ENCODE measurements around the gene SMARCD2.
"Not testable (repeated sequence)": the region's sequence is repeated elsewhere in the genome, so short reads cannot be mapped to it uniquely, and the experiment has no call there.

The SMARCD2 gene

GRCh38 chr17:63842540-63843386, at the start of gene SMARCD2:
Gene SMARCD2 (minus strand): TSS chr17:63842685. CDS start chr17:63842674, 11 bp downstream.
- DNase-seq: peak; percentile 77 to 100 (median 98)

GRCh38 chr17:63889026-63889848, 46.8 kb upstream of the SMARCD2 start:
- peak in 20 of 51 donors; percentile 2 to 46 (median 14) for DNase-seq

DNA sequence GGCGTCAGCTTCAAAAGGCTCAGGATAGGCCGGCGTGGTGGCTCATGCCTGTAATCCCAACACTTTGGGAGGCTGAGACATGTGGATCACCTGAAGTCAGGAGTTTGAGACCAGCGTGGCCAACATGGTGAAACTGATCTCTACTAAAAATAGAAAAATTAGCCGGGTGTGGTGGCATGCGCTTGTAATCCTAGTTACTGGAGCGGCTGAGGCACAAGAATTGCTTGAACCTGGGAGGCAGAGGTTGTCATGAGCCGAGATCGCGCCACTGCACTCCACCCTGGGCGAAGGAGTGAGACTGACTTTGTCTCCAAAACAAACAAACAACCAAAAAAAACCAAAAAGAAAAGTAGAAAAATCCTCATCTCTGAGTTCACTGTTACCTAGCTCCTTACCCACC, 42.6 kb upstream of the SMARCD2 start:
- DNase-seq: not testable (repeated sequence)

DNA sequence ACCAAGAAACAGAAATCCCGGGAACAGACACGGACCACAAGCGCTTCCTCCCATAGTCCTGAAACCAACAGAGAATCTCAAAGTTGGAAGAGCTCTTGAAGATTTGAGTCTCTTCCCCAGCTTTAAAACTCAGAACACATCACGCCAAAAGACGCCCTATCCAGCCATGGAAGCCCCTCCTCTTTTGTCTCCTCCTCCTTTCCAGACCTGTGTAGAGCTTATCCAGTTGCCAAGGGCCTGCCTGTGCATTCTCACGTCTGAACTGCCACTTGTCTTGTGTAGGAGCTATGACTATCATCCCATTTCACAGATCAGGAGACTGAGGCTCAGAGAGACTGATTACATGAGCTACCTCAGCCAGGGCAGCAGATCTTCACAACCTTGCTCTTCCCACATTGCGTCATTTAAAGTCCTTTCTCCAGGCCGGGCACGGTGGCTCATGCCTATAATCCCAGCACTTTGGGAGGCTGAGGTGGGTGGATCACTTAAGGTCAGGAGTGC, 40.2 kb upstream of the SMARCD2 start:
- DNase-seq: not testable (repeated sequence)

- DNase-seq: peak in 2 of 51 donors; percentile 3 to 24
Observed at GRCh38 chr17:63881935-63882601, 39.6 kb upstream of the SMARCD2 start, which contains the start of gene GH2. Gene GH2 (minus strand): TSS chr17:63881944. CDS start chr17:63881801, 143 bp downstream.

DNA sequence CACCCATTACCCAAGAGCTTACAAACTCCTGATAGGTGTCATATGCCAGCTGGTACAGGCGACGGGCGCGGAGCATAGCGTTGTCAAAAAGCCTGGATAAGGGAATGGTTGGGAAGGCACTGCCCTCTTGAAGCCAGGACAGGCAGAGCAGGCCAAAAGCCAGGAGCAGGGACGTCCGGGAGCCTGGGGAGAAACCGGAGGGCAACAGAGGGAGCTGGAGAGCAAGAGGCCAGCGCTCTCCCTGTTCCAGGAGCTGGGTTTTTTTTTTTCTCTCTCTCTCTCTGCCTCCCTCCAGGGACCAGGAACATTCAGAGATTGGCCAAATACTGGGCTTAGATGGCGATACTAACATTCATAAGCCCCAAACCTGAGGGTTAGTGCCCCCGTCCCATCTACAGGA, 38.9 kb upstream of the SMARCD2 start:
- not testable (repeated sequence) for DNase-seq

- no peak for DNase-seq
Observed at GRCh38 chr17:63880706-63881105, 38.2 kb upstream of the SMARCD2 start.

- not testable (repeated sequence) for DNase-seq
Observed at GRCh38 chr17:63878413-63878812, 35.9 kb upstream of the SMARCD2 start.

- not testable (repeated sequence) for DNase-seq
Observed at GRCh38 chr17:63874693-63875092, 32.2 kb upstream of the SMARCD2 start.

DNA sequence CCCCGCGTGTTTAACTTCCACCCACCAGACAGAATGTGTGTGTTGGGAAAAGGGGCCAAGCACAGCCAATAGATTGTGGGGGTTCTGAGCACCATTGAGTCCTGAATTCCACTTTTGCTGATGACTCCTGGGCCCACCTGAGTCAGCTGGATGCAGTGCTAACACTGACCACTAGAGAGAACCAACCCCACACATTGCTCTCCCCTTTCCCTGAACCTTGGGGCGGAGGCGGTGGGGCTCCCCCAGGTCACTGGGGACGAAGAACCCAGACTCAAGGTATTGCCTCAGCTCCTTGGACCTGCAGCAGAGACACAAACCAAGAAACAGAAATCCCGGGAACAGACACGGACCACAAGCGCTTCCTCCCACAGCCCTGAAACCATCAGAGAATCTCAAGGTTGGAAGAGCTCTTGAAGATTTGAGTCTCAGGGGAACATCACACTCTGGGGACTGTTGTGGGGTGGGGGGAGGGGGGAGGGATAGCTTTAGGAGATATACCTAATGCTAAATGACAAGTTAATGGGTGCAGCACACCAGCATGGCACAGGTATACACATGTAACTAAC, 31.7 kb upstream of the SMARCD2 start:
- not testable (repeated sequence) for DNase-seq

DNA sequence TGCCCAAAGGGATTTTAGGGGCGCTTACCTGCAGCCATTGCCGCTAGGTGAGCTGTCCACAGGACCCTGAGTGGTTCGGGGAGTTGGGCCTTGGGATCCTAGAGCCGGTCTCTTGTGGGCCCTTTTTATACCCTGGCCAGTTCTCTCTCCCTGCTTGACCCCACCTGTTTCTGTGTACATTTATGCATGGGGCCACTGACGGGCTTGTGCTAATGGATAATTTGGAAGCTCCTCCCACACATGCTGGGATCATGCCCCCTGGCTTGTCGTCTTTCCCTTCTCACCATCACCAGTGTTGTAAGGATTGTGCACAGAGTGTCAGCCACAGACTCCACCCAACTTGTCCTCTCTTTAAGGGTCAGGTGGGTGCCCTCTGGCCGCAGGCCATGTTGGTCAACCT, 31.1 kb upstream of the SMARCD2 start, which contains the start of gene CSH2:
CSH2 (minus strand) TSS at position 101 of the 400 bp plus-strand sequence; CDS start at position 38, 63 bp downstream.
- not testable (repeated sequence) for DNase-seq

DNA sequence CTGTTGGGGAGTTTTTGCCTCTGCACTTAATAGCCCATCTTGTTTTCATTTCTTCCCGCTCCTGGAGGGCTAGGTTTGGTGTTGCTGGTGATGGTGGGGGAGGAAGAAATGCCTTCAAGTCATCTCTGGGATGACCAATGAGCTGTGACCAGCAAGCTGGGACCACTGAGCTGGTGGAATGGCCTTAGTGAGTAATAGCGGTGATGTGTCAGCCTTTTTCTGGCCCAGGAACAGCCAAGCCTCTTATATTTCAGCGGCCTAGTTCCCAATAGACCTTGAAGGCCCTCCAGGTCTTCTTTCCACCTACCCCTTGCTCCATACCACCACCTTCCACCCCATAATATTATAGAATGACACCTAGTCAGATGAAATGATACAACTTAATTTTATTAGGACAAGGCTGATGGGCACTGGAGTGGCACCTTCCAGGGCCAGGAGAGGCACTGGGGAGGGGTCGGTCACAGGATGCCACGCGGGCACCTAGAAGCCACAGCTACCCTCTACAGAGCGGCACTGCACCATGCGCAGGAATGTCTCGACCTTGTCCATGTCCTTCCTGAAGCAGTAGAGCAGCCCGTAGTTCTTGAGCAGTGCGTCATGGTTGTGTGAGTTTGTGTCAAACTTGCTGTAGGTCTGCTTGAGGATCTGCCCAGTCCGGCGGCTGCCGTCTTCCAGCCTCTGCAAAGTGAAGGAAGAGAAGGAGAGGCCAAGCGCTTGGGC, 29.3 kb upstream of the SMARCD2 start:
- peak in 1 of 51 donors; percentile 28 for DNase-seq

DNA sequence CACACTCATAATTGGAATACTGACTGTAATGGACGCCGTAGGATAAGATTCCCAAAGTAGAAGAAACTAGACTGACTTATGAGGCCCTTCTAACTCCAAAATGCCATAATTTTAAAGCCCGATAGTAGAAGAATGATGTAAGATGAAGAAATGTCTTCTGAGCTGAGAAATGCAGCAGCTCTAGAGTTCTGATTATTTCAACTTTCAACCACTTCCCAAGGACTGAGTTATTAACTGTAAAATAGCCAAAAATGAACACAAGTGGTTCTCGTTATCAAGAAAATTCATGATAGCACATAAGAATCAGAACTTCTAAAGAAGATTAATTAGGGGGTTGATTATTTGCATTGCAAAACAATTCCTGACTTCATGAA, 27.8 kb upstream of the SMARCD2 start:
- DNase-seq: not testable (repeated sequence)

DNA sequence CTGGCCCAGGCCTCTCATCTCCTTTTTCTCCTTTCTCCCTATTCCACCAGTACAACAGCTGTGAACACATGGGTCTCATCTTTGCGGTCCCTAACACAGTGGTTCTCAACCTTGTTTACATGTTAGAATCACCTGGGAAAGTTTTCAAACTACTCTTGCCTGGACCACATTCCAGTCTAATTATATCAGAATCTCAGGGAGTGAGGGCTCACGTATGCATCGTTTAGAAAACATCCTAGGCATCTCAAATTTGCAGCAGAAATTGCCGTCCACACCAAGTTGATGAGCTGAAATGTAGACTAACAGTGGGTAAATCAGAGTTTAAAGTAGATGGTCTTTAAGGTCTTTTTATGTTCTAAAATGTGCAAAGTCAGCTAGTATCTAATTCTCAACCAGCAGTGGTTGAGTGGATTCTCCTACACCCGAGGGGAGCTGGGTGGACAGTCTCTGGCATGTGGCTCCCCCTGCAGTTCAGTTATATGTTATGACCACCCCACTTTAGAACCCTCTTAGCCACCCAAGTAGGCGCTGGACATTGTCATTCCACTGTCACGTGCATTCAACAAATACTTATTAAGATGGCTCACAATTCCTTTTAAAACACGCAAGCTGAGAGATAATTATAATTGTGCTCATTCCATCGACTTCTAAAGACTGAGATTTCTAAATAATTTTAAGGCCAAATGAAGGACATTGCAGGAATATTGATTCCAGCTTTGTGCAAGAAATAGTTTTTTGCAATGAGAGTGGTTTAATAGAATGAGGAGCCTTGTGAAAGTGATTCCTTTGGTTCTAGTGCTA, 27.2 kb upstream of the SMARCD2 start:
- not testable (repeated sequence) for DNase-seq

GRCh38 chr17:63866625-63867024, 24.1 kb upstream of the SMARCD2 start:
- not testable (repeated sequence) for DNase-seq

GRCh38 chr17:63859257-63859656, 16.8 kb upstream of the SMARCD2 start:
- no peak for DNase-seq

DNA sequence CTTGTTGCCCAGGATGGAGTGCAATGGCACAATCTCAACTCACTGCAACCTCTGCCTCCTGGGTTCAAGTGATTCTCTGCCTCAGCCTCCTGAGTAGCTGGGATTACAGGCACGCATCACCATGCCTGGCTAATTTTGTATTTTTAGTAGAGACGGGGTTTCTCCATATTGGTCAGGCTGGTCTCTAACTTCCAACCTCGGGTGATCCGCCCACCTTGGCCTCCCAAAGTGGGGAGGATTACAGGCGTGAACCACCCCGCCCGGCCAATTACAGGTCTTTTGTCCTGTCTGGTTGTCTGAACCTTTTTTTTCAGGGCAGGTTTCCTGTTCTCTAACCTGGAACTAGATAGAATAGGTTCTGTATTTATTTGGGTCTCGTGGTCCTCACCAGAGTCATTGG, 13.9 kb upstream of the SMARCD2 start:
- DNase-seq: not testable (repeated sequence)

- DNase-seq: no peak
Observed at GRCh38 chr17:63855185-63855584, 12.7 kb upstream of the SMARCD2 start.

DNA sequence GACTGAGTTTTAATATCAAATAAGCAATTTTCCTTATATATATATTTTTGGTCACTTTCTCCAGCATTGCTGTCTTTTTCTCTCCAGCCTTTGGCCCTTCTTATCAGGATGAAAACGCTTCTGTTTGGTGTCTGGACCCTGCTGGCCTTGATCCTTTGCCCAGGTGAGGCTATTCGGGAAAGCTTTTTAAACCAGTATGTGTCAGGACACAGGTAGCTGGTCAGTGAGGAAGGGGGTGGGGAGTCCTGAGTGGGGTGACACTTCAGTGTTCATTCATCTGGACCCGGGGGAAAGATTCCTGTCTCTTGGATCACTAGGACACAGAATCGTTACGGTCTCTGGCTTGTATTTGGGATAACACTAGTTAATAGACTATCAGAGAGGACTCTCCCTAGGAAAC, 12.2 kb upstream of the SMARCD2 start:
- no peak for DNase-seq
